ENCODE data around the gene ITGA11.

Gene ITGA11

DNA sequence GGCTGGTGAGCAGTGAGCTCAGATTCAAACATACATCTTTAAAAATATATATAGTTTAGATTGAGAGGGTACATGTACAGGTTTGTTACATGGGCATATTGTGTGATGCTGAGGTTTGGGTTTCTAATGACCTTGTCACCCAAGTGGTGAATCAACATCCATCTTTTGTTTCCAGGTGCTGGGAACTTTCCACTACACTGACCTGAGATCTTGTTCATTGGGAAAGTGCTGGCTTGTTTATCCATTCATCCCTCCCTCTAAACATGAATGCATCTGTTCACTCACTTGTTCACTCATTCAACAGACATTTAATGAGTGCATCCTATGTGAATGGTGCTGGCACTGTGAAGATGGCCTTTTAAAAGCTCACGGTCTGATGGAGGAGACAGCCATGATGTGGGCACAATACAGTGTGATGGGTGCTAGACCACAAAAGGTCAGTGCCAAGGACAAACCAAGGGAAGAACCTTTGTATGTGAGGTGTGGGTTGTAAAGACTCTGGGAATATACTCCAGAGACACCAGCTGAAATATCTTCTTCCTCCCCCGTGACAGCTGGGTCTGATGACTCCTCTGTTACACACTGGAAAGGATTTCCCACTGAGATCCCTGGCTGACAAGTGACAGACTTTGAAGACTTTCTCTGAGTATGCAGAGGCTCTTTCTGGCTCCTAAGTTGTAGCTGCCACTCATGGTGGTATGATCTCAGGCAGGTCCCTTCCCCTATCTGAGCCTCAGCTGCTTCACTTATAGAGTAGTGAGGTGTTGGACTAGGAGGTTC, 16.2 kb upstream of the ITGA11 start:
- DNase-seq (ENCODE audit: low read depth in 1 of 2, low spot score in 1 of 2): no peak

- no peak for DNase-seq (ENCODE audit: low read depth in 1 of 2, low spot score in 1 of 2)
These were observed 15.2 kb upstream of the ITGA11 start for GRCh38 chr15:68447209-68447608.

GRCh38 chr15:68445351-68445750, 13.4 kb upstream of the ITGA11 start:
- no peak for DNase-seq (ENCODE audit: low read depth in 1 of 2, low spot score in 1 of 2)

DNA sequence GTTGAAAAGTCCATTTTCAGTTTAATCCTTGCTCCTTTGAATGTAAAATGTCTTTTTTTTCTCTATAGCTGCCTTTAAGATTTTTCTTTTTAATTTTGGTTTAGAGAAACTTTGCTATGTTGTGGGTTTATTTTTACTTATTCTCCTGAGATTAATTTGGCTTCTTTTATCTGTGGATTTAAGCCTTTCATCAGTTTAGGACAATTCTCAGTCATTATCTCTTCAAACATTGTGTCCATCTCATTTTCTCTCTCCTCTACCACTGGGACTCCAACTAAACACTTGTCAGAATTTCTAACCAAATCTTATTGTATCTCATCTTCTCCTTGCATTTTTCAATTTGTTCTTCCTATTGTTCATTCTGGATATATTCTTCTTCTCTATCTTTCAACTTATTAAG, 12.4 kb upstream of the ITGA11 start:
- DNase-seq (ENCODE audit: low read depth in 1 of 2, low spot score in 1 of 2): no peak

DNA sequence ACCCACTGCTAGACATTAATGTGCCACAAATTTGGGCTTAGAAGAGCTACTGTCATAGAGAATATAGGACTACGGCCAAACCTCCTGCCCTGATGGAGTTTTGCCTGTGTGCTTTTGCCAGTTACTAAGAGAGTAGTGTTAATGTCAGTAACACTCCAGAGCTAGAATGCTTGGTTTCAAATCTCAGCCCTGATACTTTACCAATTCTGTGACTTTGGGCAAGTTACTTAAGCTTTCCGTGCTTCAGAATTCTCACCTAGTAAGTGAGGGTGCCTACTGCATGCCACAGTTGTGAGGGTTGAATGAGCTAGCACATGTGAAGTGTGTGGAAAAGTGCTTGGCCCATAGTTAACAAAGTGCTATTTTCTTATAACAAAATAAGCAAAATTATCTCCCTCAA, 10.9 kb upstream of the ITGA11 start:
- no peak for DNase-seq (ENCODE audit: low read depth in 1 of 2, low spot score in 1 of 2)

GRCh38 chr15:68442041-68442440, 10.1 kb upstream of the ITGA11 start:
- DNase-seq (ENCODE audit: low read depth in 1 of 2, low spot score in 1 of 2): no peak

- no peak for DNase-seq (ENCODE audit: low read depth in 1 of 2, low spot score in 1 of 2)
These were observed 9.2 kb upstream of the ITGA11 start for GRCh38 chr15:68441045-68441743.

- DNase-seq (ENCODE audit: low read depth in 1 of 2, low spot score in 1 of 2): no peak
These were observed 8.2 kb upstream of the ITGA11 start for GRCh38 chr15:68440136-68440535.

- no peak for DNase-seq (ENCODE audit: low read depth in 1 of 2, low spot score in 1 of 2)
These were observed 7.5 kb upstream of the ITGA11 start for GRCh38 chr15:68439506-68439905.

DNA sequence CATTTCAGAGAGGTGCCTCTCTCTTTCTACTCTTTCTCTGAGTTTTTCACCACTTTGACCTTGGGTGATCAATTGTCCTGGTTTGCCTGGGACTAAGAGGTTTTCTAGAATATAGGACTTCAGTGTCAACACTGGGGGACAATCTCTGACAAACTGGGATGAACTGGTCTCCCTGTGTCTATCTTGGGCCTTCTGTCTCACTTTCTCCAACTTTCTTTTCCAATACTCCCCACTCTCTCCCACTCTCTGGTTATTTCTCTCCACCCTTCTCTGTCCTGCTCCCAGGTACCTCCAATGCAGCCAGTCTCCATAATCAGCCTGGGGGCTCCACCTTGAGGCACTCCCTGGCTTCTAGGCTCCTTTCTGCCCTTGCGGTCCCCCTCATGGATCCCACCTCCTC, 4.7 kb upstream of the ITGA11 start:
- DNase-seq (ENCODE audit: low read depth in 1 of 2, low spot score in 1 of 2): no peak

DNA sequence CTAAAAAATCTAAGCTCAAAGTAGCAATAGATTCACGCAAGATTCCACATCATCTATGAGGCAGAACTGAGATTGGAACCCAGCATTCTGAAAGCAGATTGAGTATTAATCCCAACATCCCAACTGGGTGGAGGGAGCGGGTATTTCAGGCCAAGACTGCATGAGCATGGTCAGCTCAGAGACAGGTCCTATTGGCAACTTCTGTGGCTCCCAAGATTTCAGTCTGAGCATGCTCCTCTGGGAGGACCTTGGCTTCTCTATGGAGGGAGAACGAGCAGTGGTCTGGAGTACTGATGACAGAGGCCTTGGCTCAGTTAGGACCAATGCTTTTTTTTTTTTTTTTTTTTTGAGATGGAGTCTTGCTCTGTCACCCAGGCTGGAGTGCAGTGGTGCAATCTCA, 4.0 kb upstream of the ITGA11 start:
- no peak for DNase-seq (ENCODE audit: low read depth in 1 of 2, low spot score in 1 of 2)

DNA sequence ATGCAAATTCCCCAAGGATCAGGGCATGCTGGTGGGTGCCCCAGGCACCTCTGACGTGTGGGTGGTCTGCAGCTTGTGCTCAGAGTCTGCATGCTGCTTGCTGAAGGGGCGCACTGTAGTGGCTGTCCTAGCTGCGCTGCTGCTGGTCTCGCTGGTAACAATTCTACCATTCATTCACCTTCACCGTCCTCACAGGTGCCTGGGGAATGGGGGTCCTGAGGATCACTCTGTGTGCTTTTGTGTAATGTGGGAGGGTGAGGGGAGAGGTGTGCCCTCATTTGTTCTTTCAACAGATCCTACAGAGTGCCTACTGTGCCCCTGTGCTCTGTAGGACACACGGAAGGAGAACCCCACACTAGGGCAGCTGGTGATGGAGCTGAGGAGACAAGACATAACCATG, 2.1 kb upstream of the ITGA11 start:
- no peak for DNase-seq (ENCODE audit: low read depth in 1 of 2, low spot score in 1 of 2)

GRCh38 chr15:68433551-68433950, 1.6 kb upstream of the ITGA11 start:
- DNase-seq (ENCODE audit: low read depth in 1 of 2, low spot score in 1 of 2): no peak

DNA sequence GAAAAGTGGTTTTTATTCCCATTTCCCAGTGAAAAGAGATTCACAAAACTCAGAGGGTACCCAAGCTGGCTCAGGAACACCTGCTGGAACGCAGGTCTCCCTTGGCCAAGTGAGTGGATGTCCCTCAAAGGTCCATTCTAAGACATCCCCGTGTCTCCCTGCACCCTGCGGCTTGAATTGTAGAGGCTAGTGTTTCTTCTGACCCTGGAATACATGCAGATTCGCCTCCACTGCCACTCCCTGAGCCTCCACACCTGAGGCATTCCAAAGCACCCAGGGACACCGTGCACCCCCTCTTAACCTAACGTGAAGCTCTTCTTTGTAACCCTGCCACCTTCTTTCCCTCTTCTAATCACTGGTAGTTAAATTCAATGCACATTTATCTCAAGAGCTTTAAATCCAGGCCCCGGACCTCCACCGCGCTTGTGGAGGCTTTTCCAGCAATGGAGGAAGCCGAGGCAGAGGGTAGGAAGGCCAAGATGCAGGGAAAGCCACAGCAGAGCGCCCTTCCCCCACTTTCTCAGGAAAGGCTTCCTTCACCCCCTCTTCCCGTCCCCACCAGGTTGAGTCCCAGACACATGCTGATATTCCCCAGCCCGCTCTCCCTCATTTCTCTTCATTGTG, 590 bp upstream of the ITGA11 start:
- no peak for DNase-seq (ENCODE audit: low read depth in 1 of 2, low spot score in 1 of 2)

DNA sequence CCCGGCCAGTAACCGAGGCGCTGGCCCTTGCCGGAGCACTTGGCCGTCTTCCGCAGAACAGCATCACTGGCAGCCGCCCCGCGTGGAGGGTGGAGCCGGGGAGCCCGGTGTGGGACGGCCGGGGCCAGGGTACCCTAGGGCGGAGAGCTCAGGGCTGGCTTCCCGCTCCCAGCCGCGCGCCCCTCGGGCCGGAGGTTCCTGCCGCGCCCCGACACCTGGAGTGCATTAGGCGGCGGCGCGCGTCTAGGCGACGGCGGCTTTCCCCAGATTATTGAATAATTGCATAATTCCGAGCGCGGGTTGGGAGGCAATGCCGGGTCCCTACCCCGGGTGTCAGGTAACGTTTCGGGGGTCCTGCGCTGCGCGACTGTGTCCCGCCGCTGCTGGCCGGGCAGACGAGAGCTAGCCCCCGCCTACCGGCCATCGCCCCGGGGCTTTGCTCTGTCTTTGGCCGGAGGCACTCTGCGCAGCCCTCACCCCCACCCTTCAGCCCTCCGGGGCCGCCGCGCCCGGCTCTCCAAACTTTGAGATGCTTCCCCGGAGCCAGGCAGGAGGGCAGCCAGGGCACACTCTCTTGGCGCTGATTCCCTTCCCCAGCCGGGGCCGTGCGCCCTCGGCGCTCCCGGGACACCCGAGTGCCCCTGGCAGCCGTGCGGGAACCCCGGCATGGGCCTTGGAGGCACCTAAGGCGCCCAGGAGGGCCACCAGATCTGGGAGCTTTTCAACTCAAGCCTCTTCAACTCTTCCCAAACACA, 749 bp downstream of the ITGA11 start:
- no peak for DNase-seq (ENCODE audit: low read depth in 1 of 2, low spot score in 1 of 2)

DNA sequence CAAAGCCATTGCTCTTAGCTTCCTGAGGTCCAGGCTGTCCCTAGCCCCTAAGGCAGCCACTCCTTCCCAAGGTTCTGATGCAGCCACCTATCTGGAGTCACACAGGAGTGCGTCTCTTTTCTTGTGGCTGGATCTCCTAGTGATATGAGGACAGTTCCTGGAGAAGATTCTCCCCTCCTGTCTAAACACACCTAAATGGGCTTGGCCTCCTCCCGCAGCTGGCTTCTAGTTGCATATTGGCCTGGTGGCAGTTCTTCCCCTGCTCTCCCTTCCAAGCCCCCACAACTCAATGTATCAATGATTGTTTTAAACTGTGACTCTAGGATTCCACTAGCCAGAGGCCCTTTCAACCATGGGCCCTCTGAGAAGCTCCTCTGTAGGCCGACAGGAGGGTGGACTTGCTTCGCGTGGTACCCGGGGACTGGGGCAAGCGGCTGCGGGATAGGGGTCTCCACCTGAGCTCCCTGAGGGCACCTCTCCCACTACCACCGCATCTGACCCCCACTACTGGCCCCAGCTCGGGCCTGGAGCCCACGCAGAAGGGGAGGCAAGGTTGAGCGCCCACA, 1.4 kb downstream of the ITGA11 start:
- DNase-seq (ENCODE audit: low read depth in 1 of 2, low spot score in 1 of 2): no peak

DNA sequence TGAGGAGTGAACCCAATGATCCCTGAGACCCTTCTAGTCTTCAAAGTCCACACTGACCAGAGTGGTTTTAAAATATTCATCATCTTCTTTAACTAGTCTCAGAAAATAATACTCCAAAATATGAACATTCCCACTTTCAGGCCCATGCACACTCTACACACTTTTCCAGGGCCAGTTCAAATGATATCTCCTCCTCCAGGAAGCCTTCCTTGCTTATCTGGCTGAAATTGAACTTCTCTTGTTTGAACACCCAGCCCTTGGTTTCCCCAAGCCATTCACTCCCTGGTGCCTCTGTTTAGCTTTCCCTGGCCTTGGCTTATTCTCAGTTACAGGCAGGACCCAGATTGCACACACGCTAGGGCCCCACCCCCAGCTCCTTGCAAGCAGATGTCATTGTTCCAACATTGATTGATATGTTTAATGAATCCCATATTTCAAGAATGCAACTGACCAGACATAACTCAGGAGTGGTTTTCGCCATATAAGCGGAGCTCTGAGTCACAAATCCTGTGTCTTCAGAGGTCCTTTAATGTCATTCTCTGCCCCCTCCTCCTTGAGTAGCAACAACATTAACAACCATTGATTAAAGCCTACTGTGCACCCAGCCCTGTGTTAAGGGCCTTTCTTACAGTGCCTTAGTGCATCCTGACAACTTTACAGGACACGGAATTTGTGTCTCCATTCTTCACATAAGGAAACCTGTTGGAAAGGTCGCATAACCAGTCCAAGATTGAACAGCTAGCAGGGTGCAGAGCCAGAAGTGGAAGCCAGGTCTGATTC, 2.1 kb downstream of the ITGA11 start:
- DNase-seq (ENCODE audit: low read depth in 1 of 2, low spot score in 1 of 2): no peak

GRCh38 chr15:68428431-68428940, 3.5 kb downstream of the ITGA11 start:
- no peak for DNase-seq (ENCODE audit: low read depth in 1 of 2, low spot score in 1 of 2)

DNA sequence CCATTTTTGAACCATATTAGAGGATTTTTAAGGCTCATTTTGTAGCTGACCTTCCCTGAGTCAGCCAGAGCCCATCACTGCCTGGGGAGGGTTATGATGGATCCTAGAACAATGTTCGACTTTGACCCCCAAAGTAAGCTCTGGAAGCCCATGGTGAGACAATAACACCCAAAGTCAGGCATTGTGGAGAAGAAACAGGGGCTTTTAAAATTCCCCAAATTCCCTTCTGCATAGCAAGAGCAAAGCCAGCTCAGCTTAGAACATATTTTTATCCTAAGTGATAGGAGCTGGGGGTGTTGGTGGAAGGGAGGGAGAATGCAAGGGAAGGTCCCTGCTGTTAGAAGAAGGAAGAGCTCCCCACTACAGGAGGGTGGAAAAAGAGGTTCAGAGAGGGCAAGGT, 4.0 kb downstream of the ITGA11 start:
- DNase-seq (ENCODE audit: low read depth in 1 of 2, low spot score in 1 of 2): no peak

DNA sequence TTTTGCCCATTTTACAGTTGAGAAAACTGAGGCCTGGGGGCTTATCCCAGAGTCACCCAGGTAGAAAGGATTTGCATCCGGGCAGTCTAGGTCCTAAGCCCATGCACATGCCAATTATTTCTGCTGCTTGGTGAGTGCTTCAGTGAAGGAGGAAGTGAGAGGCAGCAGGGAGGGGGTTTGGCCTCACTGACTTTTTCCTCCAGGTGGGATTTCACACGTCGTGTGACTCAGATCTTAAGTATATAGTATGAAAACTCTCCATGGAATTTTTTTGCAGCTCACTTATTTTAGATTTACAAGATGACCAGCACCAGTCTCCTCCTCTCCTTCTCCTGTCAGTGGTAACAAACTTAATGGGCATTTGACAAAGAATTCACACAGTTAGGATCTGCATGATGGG, 4.6 kb downstream of the ITGA11 start:
- no peak for DNase-seq (ENCODE audit: low read depth in 1 of 2, low spot score in 1 of 2)

Measured in activated T-helper 1 cell treated with anti-CD3 and anti-CD28 coated beads, Interleukin-2, amount 50 U/mL, for 16 hours (primary cell).